ENCODE data around the gene GBF1.

- TF ChIP-seq CTCF (IDR thresholded peaks at IDR 0.05) (no peak), POLR2A (IDR thresholded peaks at IDR 0.05) (no peak)
These were observed 151.4 kb downstream of the GBF1 start for GRCh38 chr10:102396730-102397151.
